ENCODE data around the gene PDE9A.

Gene PDE9A

DNA sequence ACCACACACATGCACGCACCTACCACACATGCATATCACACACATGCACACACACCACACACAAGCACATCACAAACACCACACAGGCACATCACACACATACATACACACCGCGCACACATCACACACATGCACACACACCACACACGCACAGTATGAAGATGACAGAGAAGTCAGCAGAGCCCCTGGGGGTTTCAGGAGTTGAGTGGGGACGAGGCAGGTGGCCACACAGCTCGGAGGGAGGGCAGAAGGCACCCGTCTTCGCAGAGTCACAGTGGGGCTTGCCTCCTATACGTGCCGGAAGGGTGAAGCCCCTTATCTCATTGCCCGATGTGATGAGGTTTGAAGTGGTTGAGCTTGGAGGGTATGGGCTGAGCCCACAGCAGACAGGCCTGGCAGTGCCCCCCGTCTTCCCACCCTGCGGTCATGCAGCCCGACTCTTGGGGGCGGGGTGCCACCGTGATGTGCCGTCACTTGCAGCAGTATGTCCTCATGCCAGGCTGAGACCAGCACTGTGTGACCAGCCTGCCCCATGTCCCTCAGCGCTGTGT, 9.9 kb downstream of the PDE9A start:
- ChIA-PET CTCF (no interaction called here), POLR2A (no interaction called here)
- TF ChIP-seq, protein P1, sequence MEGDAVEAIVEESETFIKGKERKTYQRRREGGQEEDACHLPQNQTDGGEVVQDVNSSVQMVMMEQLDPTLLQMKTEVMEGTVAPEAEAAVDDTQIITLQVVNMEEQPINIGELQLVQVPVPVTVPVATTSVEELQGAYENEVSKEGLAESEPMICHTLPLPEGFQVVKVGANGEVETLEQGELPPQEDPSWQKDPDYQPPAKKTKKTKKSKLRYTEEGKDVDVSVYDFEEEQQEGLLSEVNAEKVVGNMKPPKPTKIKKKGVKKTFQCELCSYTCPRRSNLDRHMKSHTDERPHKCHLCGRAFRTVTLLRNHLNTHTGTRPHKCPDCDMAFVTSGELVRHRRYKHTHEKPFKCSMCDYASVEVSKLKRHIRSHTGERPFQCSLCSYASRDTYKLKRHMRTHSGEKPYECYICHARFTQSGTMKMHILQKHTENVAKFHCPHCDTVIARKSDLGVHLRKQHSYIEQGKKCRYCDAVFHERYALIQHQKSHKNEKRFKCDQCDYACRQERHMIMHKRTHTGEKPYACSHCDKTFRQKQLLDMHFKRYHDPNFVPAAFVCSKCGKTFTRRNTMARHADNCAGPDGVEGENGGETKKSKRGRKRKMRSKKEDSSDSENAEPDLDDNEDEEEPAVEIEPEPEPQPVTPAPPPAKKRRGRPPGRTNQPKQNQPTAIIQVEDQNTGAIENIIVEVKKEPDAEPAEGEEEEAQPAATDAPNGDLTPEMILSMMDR (IDR thresholded peaks at IDR 0.05; ENCODE audit: control extremely low read depth, extremely low read depth, low read depth, missing control alignments): no peak
- no peak for DNase-seq (ENCODE audit: extremely low spot score)

DNA sequence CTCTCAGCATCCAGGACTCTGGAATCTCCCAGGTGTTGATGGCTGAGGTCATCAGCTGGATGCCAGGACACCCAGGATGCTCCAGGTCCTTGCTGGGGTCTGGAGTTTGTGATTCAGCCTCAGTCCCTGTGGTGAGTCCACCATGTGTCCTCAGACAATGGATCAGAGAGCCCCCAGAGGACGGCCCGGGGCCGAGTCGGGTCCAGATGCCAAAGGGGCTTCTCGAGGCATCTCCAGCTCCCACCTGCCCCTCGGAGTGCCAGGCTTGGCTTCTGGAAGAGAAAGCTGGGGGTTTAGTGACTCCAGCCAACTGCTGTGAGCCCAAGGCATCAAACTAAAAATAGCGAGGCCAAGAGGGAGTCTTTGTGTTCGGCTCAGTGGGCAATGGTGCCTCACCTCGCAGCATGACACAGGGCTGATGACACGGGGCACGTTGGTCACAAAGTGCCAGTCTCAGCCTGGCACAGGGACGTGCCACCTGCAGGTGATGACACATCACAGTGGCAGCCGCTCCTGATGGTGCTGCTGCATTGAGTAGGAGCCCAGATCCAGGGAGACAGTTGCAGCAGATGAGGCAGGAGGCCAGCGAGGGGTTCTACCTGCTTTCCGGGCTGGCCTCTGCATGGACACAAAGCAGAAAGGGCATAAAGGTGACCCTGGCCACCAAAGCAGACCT, 10.6 kb downstream of the PDE9A start:
- TF ChIP-seq, protein P1 (IDR thresholded peaks at IDR 0.05; ENCODE audit: control extremely low read depth, extremely low read depth, low read depth, missing control alignments): no peak
- POLR2A ChIA-PET: no interaction called here
- CTCF ChIA-PET: no interaction called here
- DNase-seq (ENCODE audit: extremely low spot score): no peak

DNA sequence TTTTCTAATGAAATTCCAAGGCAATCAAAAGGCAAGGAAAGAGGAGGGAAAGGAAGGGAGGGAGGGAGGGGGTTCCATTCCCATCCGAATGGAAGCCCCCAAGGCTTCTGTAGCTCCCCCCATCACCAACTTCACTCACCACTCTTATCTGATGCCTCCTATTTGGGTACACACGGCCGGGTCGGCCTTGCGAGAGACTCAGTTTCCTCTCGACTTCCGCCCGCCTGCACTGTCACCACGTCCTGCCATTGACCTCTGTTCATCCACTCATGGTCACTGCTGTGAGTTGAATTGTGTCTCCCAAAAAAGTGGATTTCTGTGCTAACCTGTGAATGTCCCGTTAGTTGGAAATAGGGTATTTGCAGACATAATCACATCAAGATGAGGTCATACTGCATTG, 11.2 kb downstream of the PDE9A start:
- CTCF ChIA-PET: no interaction called here

DNA sequence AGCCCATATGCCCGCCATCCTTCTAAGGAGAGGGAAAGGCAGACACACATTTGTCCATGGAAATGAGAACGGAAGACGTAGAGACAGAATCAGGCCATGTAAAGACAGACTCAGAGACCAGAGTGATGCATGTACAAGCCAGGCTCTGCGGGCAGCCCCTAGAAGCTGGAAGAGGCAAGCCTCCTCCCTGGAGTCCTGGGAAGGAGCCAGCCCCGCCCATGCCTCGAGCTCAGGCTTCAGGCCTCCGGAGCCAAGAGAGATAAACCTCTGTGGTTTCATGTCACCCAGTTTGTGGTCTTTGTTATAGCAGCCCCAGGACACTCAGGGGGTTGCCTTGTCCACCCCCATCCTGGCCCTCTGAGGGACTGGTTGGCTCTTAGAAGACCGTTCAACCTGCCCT, 11.6 kb downstream of the PDE9A start:
- TF ChIP-seq, protein P1 (IDR thresholded peaks at IDR 0.05; ENCODE audit: control extremely low read depth, extremely low read depth, low read depth, missing control alignments): no peak
- POLR2A ChIA-PET: no interaction called here
- no peak for DNase-seq (ENCODE audit: extremely low spot score)
- CTCF ChIA-PET: no interaction called here

More for the DNA sequence above, 11.2 kb downstream of the PDE9A start:
- no peak for DNase-seq (ENCODE audit: extremely low spot score)
- TF ChIP-seq, protein P1 (IDR thresholded peaks at IDR 0.05; ENCODE audit: control extremely low read depth, extremely low read depth, low read depth, missing control alignments): no peak
- POLR2A ChIA-PET: no interaction called here

DNA sequence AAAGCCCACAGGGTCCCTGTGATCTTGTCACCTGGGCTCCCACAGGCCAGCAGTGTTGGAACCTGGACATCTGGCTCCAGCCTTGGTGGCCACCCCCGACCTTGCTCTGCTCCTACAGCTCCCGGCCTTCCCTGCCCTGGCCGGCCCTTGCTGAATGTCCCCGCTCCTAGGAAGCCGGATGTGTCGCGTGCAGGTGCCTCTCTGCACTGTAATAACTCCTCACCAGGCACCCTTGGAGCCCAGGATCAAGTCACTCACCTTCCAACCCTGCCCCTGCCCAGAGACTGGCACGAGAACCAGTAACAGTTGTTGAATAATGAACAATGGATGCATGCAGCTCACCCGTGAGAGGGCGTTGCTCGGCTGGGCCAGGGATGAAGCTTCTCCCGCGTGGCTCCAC, 12.1 kb downstream of the PDE9A start:
- POLR2A ChIA-PET: no interaction called here
- TF ChIP-seq, protein P1 (IDR thresholded peaks at IDR 0.05; ENCODE audit: control extremely low read depth, extremely low read depth, low read depth, missing control alignments): no peak
- no peak for DNase-seq (ENCODE audit: extremely low spot score)
- CTCF ChIA-PET: no interaction called here

DNA sequence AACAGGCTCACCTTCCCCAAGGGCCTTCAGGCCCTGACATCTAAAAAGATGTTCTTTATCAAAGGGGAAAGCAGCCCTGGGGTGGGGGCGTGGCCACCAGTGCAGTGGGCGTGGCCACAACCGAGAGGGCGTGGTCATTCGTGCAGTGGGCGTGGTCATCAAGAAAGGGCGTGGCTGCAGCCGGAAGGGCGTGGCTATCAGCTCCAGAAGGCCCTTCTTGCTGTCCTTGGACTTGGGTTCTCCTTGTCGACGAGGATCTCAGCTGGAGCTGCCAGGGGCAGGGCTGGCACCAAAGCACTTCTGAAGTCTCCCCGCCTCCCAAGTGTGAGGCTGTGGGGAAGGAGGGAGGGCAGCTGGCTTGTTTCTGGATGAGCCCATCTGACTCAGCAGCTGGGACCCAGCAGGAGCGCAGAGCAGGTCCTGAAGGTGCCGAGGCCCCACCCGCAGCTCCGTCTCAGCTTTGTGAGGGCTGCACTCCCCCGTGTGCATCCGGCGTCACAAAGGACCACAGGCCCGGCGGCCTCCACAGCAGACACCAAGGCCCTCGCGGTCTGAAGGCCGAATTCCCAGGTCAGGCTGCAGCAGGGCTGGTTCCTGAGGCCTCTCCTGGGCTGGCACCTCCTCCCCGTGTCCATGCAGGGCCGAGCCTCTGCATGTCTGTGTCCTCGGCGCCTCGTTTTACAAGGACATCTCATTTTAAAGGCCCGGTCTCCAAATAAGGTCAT, 12.8 kb downstream of the PDE9A start:
- POLR2A ChIA-PET: no interaction called here
- no peak for DNase-seq (ENCODE audit: extremely low spot score)
- CTCF ChIA-PET: no interaction called here
- TF ChIP-seq, protein P1 (IDR thresholded peaks at IDR 0.05; ENCODE audit: control extremely low read depth, extremely low read depth, low read depth, missing control alignments): no peak
